ELR (cell line): Measurements from ENCODE around the gene TAMALIN.

Experiments
- DNase-seq: peaks from one replicate; pipeline ENCODE4 v3.0.0-alpha.2; 2015; ENCODE audit warnings: low read depth

Gene TAMALIN

DNA sequence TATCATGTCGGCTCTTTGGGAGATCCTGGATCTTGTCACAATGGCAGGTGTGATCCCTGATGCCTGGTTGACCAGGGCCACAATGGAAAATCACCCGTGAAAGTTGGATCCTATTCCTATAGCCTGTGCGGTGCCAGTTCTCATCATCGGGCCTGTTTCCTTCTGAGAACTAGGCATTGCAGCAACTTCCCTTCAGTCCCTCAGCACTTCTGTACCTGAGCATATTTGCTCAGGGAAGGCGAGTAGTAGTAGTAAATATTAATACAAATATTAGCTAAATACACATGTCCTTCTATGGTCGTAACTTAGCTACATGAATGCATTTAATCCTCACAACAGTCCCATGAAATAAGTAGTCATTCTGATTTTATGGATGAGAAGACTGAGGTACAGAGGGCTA lies 22.1 kb upstream of the TAMALIN start:
- DNase-seq = no peak

DNA sequence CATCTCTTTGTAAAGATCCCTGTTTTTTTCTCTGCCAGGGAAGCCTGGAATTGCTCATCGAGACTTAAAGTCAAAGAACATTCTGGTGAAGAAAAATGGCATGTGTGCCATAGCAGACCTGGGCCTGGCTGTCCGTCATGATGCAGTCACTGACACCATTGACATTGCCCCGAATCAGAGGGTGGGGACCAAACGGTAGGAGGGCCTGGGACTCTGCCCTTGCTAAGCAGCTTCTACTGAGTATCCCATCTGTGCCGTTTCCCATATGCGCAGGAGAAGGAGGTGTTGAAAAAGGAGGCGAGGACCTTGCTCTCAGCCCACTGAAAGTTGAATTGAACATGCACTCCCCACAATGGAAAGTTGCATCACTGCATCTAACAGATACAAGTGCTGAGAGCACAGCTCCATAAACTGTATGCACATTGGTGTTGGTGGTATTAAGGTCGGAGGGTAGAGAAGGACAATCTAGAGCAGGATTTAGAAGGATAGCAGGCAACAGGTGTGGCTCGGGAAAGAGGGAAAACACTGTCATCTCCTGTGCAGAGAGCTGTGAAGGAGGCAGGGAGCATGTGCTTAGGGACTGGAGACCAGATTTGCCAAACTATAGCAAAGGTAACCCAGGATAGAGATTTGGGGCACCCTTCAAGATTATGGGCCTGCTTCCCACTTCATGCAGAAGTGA lies 21.5 kb upstream of the TAMALIN start:
- DNase-seq = no peak

DNA sequence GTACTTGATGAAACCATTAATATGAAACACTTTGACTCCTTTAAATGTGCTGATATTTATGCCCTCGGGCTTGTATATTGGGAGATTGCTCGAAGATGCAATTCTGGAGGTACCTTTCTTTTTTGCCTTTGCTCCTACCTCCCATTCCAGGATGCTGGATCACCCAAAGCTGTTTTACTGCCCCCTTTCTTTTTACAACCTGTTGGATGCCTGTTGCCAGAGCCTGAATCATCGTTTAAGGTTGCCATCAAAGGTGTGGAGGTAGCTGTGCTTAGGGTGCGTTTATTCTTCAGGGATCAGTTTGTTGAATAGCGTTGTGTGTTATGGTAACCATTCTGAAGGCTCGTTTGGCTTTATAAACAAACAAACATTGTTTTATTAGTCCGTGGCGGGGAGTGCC lies 19.9 kb upstream of the TAMALIN start:
- DNase-seq = no peak

DNA sequence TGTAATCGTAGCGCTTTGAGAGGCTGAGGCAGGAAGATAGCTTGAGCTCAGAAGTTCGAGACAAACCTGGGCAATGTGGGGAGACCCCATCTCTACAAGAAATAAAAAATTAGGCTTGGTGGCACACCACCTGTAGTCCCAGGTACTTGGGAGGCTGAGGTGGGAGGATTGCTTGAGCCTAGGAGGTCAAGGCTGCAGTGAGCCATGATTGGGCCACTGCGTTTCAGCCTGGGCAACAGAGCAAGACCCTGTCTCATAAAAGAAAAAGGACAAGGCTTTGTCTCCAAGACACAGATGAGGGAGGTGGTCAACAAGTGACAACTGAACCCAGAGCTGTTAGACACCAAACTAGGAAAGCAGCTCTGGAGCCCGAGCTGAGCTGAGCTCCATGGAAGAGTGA lies 14.5 kb upstream of the TAMALIN start:
- DNase-seq = no peak

DNA sequence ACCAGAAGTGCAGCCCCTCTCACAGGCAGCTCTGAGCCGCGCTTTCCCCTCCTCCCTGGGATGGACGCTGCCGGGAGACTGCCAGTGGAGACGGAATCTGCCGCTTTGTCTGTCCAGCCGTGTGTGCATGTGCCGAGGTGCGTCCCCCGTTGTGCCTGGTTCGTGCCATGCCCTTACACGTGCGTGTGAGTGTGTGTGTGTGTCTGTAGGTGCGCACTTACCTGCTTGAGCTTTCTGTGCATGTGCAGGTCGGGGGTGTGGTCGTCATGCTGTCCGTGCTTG lies 12.3 kb upstream of the TAMALIN start:
- no peak for DNase-seq

DNA sequence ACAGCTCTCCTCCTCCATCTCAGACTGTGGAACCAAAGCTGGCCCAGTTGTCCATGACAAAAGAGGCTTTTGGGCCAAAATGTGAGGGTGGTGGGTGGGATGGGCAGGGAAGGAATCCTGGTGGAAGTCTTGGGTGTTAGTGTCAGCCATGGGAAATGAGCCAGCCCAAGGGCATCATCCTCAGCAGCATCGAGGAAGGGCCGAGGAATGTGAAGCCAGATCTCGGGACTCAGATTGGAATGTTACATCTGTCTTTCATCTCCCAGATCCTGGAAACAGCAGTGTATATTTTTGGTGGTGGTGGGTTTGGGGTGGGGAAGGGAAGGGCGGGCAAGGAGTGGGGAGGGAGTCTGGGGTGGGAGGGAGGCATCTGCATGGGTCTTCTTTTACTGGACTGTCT lies 11.8 kb upstream of the TAMALIN start:
- no peak for DNase-seq

DNA sequence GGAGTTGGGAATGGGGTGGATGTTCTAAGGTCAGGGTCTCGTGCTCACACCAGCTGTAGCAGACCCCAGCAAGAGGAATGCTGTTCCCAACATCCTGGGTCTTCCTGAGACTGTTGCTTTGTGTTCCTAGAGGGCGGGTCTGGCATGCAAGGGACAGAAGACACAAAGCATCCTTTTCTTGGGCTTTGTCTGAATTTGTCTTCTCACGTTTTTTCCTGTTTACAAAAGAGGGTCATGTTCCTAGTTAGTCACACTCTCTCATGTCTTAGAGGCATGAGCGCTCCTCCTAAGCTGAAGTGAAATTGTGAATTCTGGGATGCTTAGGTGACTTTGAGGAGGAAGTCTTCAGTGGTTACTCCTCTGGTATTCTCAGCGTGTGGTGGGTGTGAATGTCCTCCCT lies 9.6 kb upstream of the TAMALIN start:
- peak; percentile 29 for DNase-seq

DNA sequence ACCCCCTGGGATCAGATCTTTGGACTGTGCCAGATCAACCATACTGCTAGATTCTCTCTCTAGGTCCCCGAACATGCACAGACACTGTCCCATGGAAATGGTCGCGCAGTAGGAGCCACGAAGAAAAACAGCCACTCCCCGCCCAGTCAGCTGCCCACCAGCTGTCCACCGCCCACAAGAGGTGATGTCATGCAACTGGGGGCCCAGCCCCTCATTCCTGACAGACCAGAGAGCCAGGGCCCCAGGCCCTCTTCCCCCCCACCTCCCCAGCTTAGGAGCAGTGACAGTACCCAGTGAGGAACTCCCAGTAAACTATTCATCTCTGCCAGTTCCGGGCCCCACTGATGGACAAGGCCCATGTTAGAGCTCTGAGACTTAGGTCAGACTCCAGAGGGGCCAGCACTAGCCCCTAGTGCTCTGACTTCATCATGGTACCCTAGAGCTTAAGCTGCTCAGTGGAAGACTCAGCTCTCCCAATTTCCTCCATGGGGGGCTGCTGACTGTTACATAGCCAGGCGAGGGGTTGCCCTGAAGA lies 3.7 kb upstream of the TAMALIN start:
- no peak for DNase-seq

DNA sequence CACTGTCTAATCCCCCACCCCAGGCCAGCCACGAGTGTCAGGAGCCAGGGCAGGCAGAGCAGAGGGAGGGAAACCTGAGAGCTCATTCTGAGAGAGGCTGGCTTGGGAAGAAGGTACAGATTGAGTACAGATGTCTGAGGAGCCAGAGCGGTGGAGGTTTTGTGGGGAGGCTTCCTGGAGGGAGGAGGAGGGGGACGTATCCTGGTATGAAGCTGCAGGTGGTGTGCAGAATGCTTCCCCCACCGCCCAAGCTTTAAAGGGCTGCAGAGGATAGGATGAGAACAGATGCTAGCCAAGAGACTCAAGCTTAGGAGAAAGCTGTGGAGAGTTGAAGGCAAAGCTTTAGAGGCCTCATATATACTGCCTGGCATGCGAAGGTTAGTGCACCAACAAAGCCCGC lies 3.2 kb upstream of the TAMALIN start:
- no peak for DNase-seq

DNA sequence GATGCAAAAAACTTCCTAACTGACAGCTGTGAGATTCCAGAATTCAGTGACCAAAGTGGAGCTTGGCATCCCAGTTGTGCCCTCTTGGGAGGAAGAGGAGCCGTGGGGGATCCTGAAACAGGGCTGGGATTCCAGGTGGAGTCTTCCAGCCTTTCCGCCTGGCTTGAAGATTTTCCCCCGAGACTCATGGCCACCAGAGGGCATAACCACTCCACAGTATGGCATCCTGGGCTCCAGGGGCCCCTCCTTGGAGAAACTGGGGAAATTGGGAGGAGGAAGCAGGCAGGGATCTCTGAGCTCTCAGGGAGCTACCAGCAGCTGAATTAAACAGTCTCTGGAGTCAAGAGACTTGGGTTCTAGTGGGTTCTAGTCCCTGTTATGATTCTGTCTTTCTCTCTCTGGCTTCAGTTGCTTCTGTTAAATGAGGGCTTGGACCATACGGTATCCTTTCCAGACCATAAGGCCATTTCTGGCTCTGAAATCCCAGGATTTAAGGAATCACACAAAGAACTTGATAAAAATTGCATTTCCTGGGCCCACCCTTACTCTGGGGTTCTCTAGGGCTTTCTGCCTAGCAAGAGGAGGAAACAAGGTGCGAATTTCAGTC lies 2.6 kb upstream of the TAMALIN start:
- DNase-seq = peak; percentile 73

DNA sequence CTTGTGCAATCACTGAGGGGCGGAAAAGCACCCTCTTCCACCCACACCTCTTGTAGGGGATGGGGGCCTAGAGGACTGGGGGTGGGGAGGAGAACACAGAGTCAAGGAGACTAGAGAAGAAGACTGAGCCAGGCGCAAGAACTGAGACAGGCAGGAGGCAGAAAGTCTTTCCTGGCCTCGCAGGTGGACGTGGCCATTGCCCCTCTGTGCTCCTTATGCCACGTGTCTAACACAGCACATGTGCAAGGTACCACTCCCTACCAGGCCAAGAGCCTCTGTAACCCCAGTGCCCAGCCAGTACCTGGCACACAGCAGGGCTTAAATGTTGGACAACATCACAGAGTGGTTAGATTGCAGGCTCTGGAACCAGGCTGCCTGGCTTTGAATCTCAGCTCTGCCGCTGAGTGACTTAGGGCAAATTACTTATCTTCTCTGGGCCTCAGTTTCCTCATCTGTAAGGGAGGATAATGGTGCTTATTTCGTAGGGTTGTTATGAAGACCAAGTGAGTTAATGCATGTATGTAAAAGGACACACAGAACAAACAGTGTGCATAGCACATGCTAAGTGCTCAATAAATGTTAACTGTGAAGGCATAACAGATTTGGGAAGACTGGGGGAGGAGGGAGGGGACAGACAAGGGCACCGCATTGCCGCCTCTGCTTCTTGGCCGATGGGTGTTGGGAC lies 1.4 kb upstream of the TAMALIN start:
- DNase-seq = no peak

DNA sequence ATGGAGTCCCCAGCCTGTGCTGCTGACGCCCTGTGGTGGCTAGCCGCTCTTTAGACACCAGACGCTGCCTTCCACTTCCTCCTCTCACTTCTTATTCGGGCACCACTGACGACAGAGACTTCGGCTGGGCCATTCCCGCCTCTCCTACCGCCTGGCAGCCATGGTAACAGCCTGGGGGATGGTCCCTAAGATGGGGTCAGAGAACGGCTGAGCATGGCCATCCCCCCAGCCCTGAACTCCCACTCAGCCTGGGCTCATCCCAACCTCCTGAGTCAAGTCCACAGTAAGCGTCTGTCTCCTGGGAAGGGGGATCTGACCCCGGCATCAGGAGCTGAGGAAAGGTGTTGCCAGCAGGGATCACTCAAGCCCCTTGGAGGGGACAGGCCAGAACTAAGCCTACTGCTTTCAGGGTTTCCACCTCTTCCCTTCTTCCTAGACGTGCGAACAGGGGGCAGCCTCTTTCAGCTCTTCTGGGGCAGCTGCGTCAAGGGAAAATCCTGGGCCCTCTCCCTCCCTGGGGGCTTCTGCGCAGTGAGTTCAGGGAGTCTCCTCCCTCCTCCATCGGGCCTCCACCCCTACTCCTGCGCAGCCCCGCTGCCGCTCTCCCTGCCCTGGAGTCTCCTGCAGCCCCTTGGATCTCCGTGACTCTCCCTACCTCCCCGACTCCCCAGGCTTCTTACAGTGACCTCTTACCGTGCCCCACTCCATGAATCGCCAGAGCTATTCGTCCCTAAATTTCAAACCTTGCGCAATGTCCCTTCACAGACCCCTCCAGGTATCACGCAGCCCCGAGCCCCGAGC lies 643 bp upstream of the TAMALIN start:
- DNase-seq = no peak

DNA sequence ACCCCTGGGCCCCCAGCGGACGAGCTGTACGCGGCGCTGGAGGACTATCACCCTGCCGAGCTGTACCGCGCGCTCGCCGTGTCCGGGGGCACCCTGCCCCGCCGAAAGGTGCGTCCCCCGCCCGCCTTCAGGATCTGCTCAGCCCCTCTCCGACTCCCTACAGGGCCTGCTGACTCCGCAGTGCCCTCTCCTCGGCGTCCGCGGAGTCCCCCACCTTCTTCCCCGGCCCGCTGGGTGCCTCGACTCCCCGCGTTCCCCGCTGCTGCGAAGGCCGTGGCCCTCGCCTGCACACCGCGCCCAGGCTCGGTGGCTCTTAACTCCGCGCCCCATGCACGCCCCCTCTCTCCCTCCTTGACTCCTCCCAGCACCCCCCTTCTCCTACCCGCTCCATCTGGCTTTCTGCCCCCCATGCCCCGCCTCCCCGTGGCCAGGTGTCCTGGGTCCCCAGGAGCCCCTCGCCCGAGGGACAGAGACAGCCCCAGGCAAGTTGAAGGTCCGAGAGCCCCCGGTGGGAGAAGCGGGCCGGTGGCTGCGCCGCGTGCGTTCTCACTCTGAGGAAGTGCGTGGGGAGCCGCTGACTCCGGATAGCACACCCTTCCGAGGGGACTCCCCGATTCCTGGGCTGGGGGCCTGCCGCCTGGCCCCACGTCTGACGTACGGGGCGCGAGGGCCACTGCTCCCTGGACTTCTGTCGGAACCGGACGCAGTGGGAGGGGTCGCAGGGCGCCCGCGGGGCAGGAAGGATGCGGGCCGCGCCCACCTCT lies 594 bp downstream of the TAMALIN start:
- no peak for DNase-seq

DNA sequence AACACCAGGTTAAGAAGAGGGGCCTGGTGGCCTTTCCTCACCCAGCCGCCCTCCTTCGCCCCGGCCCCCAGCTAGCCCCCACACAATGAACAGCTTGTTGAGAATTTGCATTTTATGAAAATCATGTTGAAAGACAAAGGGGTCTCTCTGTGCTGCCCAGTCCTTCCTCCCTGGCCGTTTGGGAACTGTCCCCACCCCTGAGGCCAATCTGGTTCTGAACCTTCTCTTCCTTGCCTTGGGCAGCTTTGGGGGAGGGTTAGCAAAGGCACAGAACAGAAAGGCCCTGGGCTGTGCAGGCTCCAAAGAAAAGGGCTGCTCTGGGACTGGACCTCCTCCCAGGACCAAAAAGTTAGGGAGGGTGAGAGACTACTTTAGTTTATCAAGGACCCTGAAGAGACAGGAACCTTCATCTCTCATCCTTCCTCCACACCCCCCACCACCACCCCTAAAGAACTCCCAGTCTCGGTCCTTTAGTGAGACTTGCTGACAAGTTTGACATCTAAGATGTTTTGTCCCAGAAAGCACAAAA lies 1.3 kb downstream of the TAMALIN start:
- no peak for DNase-seq

DNA sequence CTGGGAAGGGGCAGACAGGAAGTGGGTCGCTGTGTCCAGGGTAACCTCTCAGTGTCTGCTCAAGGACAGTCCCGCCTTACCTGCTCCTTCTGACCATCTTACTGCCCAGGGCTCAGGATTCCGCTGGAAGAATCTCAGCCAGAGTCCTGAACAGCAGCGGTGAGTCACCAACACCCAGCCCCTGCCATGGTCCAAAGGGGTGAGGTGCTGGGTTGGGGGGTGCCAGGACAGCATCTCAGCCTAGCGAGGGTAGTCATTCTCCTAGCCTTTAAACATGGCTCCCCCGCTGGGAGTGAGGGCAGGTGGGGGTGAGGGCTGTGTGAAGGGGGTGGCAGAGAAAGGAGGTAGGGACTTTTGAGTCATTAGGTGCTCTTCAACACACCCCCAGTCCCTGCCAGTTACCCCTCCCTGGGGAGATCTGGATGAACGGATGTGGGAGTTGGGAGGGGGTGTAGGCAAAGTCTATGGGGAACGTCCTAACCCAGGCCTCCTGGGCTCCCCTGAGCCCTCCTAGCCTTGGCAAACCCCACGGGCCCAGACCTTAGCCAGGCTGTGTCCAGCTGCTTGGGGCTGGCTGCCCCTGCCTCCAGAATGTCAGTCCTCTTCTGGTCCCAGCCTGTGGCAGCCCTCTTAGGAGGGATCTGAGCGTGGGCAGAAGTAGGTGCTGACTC lies 2.5 kb downstream of the TAMALIN start:
- no peak for DNase-seq

DNA sequence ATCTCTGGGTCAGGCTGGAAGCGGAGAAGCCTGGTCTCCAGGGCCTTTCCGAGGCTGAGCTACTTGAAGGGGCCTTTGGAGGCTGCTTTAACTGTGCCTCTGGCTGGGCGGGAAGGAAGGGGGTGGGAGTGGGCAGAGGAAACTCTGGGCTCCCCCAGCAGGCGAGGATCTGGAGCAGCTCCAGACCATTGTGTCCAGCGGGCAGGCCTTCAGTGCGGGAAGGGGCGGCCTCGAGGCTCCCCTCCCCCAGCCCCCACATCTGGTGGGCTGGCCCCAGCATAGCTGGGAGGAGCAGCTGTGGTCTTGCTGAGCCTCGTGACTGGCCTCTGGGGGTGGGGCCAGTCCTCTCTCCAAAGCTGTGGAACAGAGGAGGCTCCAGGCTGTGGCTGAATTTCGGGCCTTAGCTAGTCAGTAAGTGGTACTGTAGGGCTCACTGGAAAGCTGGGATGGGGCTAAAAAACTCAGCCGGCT lies 3.4 kb downstream of the TAMALIN start:
- DNase-seq = peak; percentile 30

DNA sequence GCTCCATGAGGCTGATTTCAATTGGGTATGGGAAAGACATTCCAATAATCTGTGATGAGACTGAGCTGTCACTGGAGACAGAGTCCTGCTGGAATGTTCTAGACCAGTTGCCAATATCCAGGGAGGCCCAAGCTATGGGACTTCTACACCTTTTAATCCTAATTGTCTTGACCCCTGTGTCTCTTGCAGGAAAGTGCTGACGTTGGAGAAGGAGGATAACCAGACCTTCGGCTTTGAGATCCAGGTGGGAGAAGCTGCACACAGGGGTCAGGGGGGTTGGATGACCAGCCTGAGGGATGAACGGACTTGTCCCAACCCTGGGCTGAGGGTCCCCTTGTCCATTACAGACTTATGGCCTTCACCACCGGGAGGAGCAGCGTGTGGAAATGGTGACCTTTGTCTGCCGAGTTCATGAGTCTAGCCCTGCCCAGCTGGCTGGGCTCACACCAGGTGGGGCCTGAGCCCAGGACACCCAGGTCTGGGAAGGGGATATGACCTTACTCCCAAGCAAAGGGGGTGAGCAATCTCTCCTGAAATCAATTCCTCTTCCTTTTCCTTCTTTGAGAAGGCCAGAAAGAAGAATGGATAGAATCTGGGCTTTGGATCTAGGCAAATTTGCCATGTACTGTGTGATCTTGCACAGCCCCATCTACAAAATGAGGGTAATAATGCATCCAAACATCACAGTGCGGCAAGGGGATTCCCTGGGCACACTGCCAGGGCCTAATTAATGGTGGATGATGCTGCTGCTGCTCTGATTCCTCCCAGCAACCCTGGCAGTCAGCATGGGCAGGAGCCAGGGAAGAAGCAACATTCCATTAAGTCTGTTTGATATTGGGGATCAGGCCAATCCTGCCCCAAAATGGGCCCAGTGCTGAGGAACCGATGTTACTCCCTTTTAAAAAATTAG lies 4.2 kb downstream of the TAMALIN start:
- no peak for DNase-seq

DNA sequence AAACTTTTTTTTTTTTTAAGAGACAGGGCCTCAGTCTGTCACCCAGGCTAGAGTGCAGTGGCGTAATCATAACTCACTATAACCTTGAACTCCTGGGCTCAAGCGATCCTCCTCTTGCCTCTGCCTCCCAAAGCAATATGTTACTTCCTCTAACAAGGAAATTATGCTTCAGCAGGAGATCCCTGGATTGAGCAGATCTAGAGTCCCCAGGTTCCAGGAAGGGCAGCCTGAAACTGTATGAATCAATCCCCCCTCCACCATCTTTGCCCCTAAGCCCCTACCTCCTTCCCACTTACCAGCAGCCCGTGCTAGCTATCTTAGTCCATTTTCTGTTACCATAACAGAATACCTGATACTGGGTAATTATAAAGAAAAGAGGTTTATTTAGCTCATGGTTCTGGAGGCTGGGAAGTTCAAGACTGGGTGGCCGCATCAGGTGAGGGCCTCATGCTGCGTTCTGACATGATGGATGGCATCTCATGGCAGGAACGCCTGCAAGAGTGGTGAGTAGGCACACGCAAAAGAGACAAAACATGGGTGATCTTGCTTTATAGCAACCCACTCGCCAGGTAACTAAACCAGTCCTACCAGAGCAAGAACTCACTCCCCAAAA lies 5.0 kb downstream of the TAMALIN start:
- no peak for DNase-seq

DNA sequence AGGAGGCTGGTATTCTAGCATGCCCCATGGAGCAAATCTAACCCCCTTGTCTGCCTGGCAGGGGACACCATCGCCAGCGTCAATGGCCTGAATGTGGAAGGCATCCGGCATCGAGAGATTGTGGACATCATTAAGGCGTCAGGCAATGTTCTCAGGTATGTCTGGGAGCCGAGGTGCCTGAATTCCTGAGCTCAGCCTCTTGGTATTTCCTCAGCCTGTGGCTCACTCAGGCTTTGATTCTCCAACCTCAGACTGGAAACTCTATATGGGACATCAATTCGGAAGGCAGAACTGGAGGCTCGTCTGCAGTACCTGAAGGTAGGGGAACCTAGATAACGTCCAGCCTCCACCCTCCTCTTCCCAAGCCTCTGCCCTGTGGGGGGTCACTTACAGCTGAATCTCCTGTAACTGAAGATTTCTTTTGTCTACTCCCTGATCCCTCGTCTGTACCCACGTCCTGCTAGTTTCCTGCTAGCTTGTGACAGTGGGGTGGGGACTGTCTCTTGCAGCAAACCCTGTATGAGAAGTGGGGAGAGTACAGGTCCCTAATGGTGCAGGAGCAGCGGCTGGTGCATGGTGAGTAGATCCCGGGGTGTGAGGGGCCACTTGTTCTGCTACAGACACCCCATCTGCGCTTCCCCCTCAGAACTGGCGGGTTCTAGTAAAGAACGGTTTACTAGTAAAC lies 7.0 kb downstream of the TAMALIN start:
- DNase-seq = no peak
